Ovary (tissue), 9 donors: ENCODE data around the gene DNAAF5. TPM values are rescaled to one million over a fixed set of nuclear protein-coding genes. Genes with fewer than 3 reads are reported as not detected.
A peak's percentile ranks its signal among the peaks of the same experiment; 100 is the strongest.

ENCODE experiments used
- DNase-seq, 5 donors: peaks; one replicate each; pipeline ENCODE4 v3.0.0-alpha.2; 2019 to 2020
- H3K27ac ChIP-seq, 2 donors: fragments of 200-600 bp; one replicate each; pipeline versions ENCODE4 v1.5.1 to v1.8.0; 2019 to 2022
- H3K27me3 ChIP-seq: fragments of 200-600 bp; one replicate; pipeline ENCODE4 v1.8.0; 2022
- H3K36me3 ChIP-seq: fragments of 200-600 bp; sonication (generic); one replicate; pipeline ENCODE4 v1.5.1; 2019
- H3K4me1 ChIP-seq: one replicate; pipeline ENCODE4 v1.8.1; 2013; ENCODE audit warnings: mild to moderate bottlenecking, moderate library complexity; ENCODE audit not compliant: insufficient read depth
- H3K4me3 ChIP-seq: fragments of 200-600 bp; sonication (generic); one replicate; pipeline ENCODE4 v1.5.1; 2017
- H3K9me3 ChIP-seq, 2 donors: fragments of 200-600 bp in 1 of 2; sonication (generic) in 1 of 2; one replicate each; pipeline versions ENCODE4 v1.5.1 to v1.8.1; 2013 to 2019; ENCODE audit warnings: mild to moderate bottlenecking in 1 of 2, moderate library complexity in 1 of 2
- CTCF ChIP-seq, 3 donors: fragments of 450-650 bp in 2 of 3; fragments of 200-600 bp in 1 of 3; IDR thresholded peaks; one replicate each; pipeline versions ENCODE4 v1.5.1 to v1.8.0; 2016 to 2022; ENCODE audit warnings: antibody characterized with exemption in 3 of 3, mild to moderate bottlenecking in 1 of 3
- EP300 ChIP-seq: sonication (generic); formaldehyde crosslinking; IDR thresholded peaks from one replicate; pipeline ENCODE4 v1.6.1; 2017; ENCODE audit warnings: antibody characterized with exemption
- POLR2A ChIP-seq: fragments of 450-650 bp; IDR thresholded peaks from one replicate; pipeline ENCODE4 v1.6.1; 2017; ENCODE audit warnings: antibody characterized with exemption, mild to moderate bottlenecking, moderate library complexity
- WGBS, 3 donors: extraction: QIAGEN DNeasy Blood & Tissue Kit in 1 of 3; methylation state at CpG; one replicate each; pipeline versions ENCODE4 v1.1.5 to v1.1.7; 2013 to 2017; 5-methylcytosine and 5-hydroxymethylcytosine counted together
- intact Hi-C, 4 donors: fragments of 100-400 bp; cut with DNase I; formaldehyde crosslinking; loops; one replicate each; pipeline versions ENCODE4 v1.11.0 to v1.15.1; 2022 to 2023
- polyA plus RNA-seq, 2 donors: library from polyadenylated mRNA; stranded (reverse); fragments of 200-250 nt in 1 of 2; fragments of 350-450 nt in 1 of 2; fragmentation: Illumina TruSeq in 1 of 2; extraction: RNeasy Lipid Tissue Mini Kit (QIAGEN cat#74804) in 1 of 2; gene quantifications; one replicate each; pipeline ENCODE4 v1.2.3, GENCODE V29; 2013 to 2014
- total RNA-seq, 7 donors: library from RNA; depleted of rRNA in 2 of 7; stranded (reverse); fragments of >200 nt in 2 of 7; fragmentation: NEBNext Ultra II Directional in 3 of 7; extraction: Animal tissue kit (Norgen Biotek cat#: 25700) in 3 of 7; gene quantifications; one replicate each; pipeline versions ENCODE4 v1.1.0 to v1.2.4, GENCODE V29; 2016 to 2023
- donor health status: DM: no; HTN: no; CAD: no; lungs with moderate emphysema.
- donor health status: DM: no; HTN: no; CAD: no.
- donor health status: Bipolar disorder and iron deficiency.
- donor health status: DM: yes; HTN: yes; CAD: no.
- donor health status: DM: no; HTN: no; CAD: no.
- donor health status: DM: yes; HTN: yes; CAD: no.

DNAAF5 gene
- total and polyA plus RNA-seq, 9 donors = 12.9 to 41.0 (median 21.3) TPM

GRCh38 chr7:805261-805660 lies 78.8 kb downstream of the DNAAF5 start:
- Histone ChIP-seq H3K27ac (peak overlapping the region; percentile 46 to 61), H3K4me3 (no peak overlapping the region)
- intact Hi-C loops = no loop called here

GRCh38 chr7:815284-816216 lies 89.1 kb downstream of the DNAAF5 start:
- WGBS, 3 donors = 14 to 18% (median 17%) methylated on average over 50 to 56 of the region's 56 CpGs
- Histone ChIP-seq H3K27me3 (no peaks in the 10 kb centered on the region), H3K27ac (peak overlapping the region; percentile 55 to 75), H3K36me3 (no peaks in the 10 kb centered on the region), H3K4me1 (peaks cover 13% of the 10 kb centered on the region), H3K4me3 (peak overlapping the region; percentile 53), H3K9me3 (no peaks in the 10 kb centered on the region)
- intact Hi-C loops = no loop called here
- TF ChIP-seq CTCF (IDR thresholded peaks at IDR 0.05) (no peak), POLR2A (no peak), EP300 (no peak)
- DNase-seq = peak; percentile 46 to 75 (median 72)

More at GRCh38 chr7:805261-805660, 78.8 kb downstream of the DNAAF5 start:
- peak; percentile 54 to 78 (median 75) for DNase-seq
- no peaks in the 10 kb centered on the region for H3K9me3 ChIP-seq
- no peaks in the 10 kb centered on the region for H3K27me3 ChIP-seq
- H3K36me3 ChIP-seq = no peaks in the 10 kb centered on the region
- TF ChIP-seq CTCF (IDR thresholded peaks at IDR 0.05) (no peak), POLR2A (no peak), EP300 (no peak)
- peaks cover 13% of the 10 kb centered on the region for H3K4me1 ChIP-seq
- 5 to 14% (median 10%) methylated on average over 18 of the region's 18 CpGs for WGBS, 3 donors

GRCh38 chr7:816300-816750 lies 89.8 kb downstream of the DNAAF5 start:
- 0 to 2% (median 1%) methylated on average over 10 to 51 of the region's 51 CpGs for WGBS, 3 donors
- Histone ChIP-seq H3K4me1 (peaks cover 13% of the 10 kb centered on the region), H3K27ac (peak overlapping the region in 1 of 2 donors; percentile 67)

More at GRCh38 chr7:816300-816750, 89.8 kb downstream of the DNAAF5 start:
- intact Hi-C loops = no loop called here
- no peaks in the 10 kb centered on the region for H3K27me3 ChIP-seq
- H3K4me3 ChIP-seq = peak overlapping the region; percentile 55
- peak; percentile 98 to 99 (median 99) for DNase-seq
- TF ChIP-seq POLR2A (peak; percentile 67), CTCF (IDR thresholded peaks at IDR 0.05) (no peak), EP300 (no peak)
- H3K36me3 ChIP-seq = no peaks in the 10 kb centered on the region
- H3K9me3 ChIP-seq = no peaks in the 10 kb centered on the region
